Measurements from ENCODE around the gene CCDC33. TPM values are rescaled to one million over a fixed set of nuclear protein-coding genes. Genes with fewer than 3 reads are reported as not detected.

Gene CCDC33
- total and polyA plus RNA-seq, 2 donors (not counting 1 experiment from before 2014, with no cell fraction given) = not detected

- no peak for ATAC-seq (ENCODE audit: low read depth)
- DNase-seq = no peak
- POLR2A ChIA-PET = interaction anchor here (0.6 kb wide), 1 partner anchor 110 kb away, joined by 15 read pairs; no protein-coding TSS in a partner anchor
- Histone ChIP-seq H3K9ac (ENCODE audit: low read length) (no peak overlapping the region), H3K36me3 (replicated peaks in 1 of 2; ENCODE audit: control extremely low read depth in 1 of 2, control insufficient read depth in 1 of 2, extremely low read depth in 1 of 2, insufficient read depth in 2 of 2, low read length in 1 of 2) (no peaks in the 10 kb centered on the region), H3K4me1 (ENCODE audit: control insufficient read depth in 2 of 2, insufficient read depth in 2 of 2, low read length in 2 of 2) (peaks cover 46 to 50% of the 10 kb centered on the region in 2 donors), H3K27me3 (replicated peaks in 1 of 4; ENCODE audit: control extremely low read depth in 1 of 4, control insufficient read depth in 3 of 4, insufficient read depth in 4 of 4, low read length in 3 of 4) (no peaks in the 10 kb centered on the region), H4K20me1 (ENCODE audit: control insufficient read depth, insufficient read depth, low read length, poor library complexity, severe bottlenecking) (no peaks in the 10 kb centered on the region), H2AFZ (ENCODE audit: insufficient read depth, low read depth, low read length, poor library complexity, severe bottlenecking) (no peak overlapping the region), H3K79me2 (ENCODE audit: control insufficient read depth, insufficient read depth, low read length) (peaks cover 11% of the 10 kb centered on the region), H3K4me2 (replicated peaks; ENCODE audit: low read depth, low read length, poor library complexity, severe bottlenecking) (no peak overlapping the region), H3K27ac (ENCODE audit: low read length in 2 of 2) (no peak overlapping the region), H3K9me3 (ENCODE audit: control extremely low read depth in 1 of 3, control insufficient read depth in 2 of 3, insufficient read depth in 1 of 3, low read length in 2 of 3) (no peaks in the 10 kb centered on the region), H3K4me3 (ENCODE audit: control extremely low read depth in 1 of 5, extremely low read depth in 1 of 5, insufficient read depth in 1 of 5, low read depth in 2 of 5, low read length in 4 of 5) (no peak overlapping the region)
- H3K27ac Mint-ChIP-seq = no peak overlapping the region
- no peak for TF ChIP-seq EZH2 (IDR thresholded peaks at IDR 0.05; ENCODE audit: borderline replicate concordance, insufficient read depth, low read depth, low read length, poor library complexity, severe bottlenecking)
- TF ChIP-seq, protein P1, sequence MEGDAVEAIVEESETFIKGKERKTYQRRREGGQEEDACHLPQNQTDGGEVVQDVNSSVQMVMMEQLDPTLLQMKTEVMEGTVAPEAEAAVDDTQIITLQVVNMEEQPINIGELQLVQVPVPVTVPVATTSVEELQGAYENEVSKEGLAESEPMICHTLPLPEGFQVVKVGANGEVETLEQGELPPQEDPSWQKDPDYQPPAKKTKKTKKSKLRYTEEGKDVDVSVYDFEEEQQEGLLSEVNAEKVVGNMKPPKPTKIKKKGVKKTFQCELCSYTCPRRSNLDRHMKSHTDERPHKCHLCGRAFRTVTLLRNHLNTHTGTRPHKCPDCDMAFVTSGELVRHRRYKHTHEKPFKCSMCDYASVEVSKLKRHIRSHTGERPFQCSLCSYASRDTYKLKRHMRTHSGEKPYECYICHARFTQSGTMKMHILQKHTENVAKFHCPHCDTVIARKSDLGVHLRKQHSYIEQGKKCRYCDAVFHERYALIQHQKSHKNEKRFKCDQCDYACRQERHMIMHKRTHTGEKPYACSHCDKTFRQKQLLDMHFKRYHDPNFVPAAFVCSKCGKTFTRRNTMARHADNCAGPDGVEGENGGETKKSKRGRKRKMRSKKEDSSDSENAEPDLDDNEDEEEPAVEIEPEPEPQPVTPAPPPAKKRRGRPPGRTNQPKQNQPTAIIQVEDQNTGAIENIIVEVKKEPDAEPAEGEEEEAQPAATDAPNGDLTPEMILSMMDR (IDR thresholded peaks at IDR 0.05) = no peak
- intact Hi-C loops (cut with micrococcal nuclease) = loop anchor here (5.0 kb wide), 1 partner anchor 389 kb away; the partner anchor contains the start of genes PML and STOML1
- WGBS (ENCODE audit: insufficient coverage) = 95% methylated on average over 3 of the region's 5 CpGs
- no peak overlapping the region for H3K4me3 Mint-ChIP-seq
- no peaks in the 10 kb centered on the region for H3K9me3 Mint-ChIP-seq (ENCODE audit: insufficient read depth)
- H3K4me1 Mint-ChIP-seq = peaks cover 52% of the 10 kb centered on the region
- no peaks in the 10 kb centered on the region for H3K27me3 Mint-ChIP-seq
- CTCF ChIA-PET = interaction anchor here (1.1 to 23.1 kb wide), 15 partner anchors 9 to 387 kb away, joined by 3 to 855 read pairs (median 18); partner anchors contain the start of genes SEMA7A and UBL7
These were observed 145.4 kb downstream of the CCDC33 start for GRCh38 chr15:74381481-74381880.
